MCF 10A (cell line): ENCODE data around the gene ZNF653. TPM values are rescaled to one million over a fixed set of nuclear protein-coding genes. Genes with fewer than 3 reads are reported as not detected.
"Not testable (repeated sequence)": the region's sequence is repeated elsewhere in the genome, so short reads cannot be mapped to it uniquely, and the experiment has no call there.

Experiments used
- BruUV-seq: library from RNA; stranded (reverse); fragments of 400-500 nt; replicated peaks from 2 replicates; lab custom pipeline; 2021; lab: Mats Ljungman, UMichigan
- CTCF ChIA-PET: fragments of 300-600 bp; sonication (Branson Sonifier 250); formaldehyde crosslinking; extraction: SDS; loops from one replicate; lab custom pipeline; 2021; ENCODE audit warnings: antibody characterized with exemption, inconsistent platforms; lab: Yijun Ruan, JAX
- POLR2A ChIA-PET: fragments of 300-600, 350-650 bp; sonication (Branson Sonifier 250); formaldehyde crosslinking; extraction: SDS; loops from one replicate; lab custom pipeline; 2020; ENCODE audit warnings: antibody characterized with exemption, inconsistent platforms; lab: Yijun Ruan, JAX
- DNase-seq: peaks from one replicate; pipeline ENCODE4 v3.0.0-alpha.2; 2018; ENCODE audit not compliant: unreplicated experiment
- H3K27ac Mint-ChIP-seq: one replicate; pipeline ENCODE4 v1.8.0; 2022; ENCODE audit warnings: mild to moderate bottlenecking, low read depth, mixed read lengths; ENCODE audit not compliant: unreplicated experiment
- H3K27me3 Mint-ChIP-seq: one replicate; pipeline ENCODE4 v1.8.0; 2022; ENCODE audit warnings: mixed read lengths; ENCODE audit not compliant: insufficient read depth, unreplicated experiment
- H3K36me3 Mint-ChIP-seq: one replicate; pipeline ENCODE4 v1.8.0; 2022; ENCODE audit warnings: mild to moderate bottlenecking, moderate library complexity, mixed read lengths; ENCODE audit not compliant: insufficient read depth, unreplicated experiment
- H3K4me1 Mint-ChIP-seq: one replicate; pipeline ENCODE4 v1.8.0; 2022; ENCODE audit warnings: mixed read lengths; ENCODE audit not compliant: insufficient read depth, unreplicated experiment
- H3K4me3 Mint-ChIP-seq: one replicate; pipeline ENCODE4 v1.8.0; 2022; ENCODE audit warnings: mild to moderate bottlenecking, moderate library complexity, mixed read lengths; ENCODE audit not compliant: unreplicated experiment
- H3K9me3 Mint-ChIP-seq: one replicate; pipeline ENCODE4 v1.8.0; 2022; ENCODE audit warnings: mixed read lengths; ENCODE audit not compliant: unreplicated experiment
- intact Hi-C: fragments of 100-400 bp; cut with micrococcal nuclease; formaldehyde crosslinking; loops from 2 replicates; pipeline ENCODE4 v1.14.1; 2022
- microRNA-seq: library from miRNA; unstranded; fragments of <30 nt; microRNA quantifications from one replicate; pipeline ENCODE4 v1.2.0, GENCODE V29; 2022
- total RNA-seq: library from RNA; stranded (reverse); gene quantifications from 2 replicates; pipeline ENCODE4 v1.2.3, GENCODE V29; 2022
- TF ChIP-seq, protein P1 (sequence below): fragments of 200-600 bp; IDR thresholded peaks from one replicate; pipeline ENCODE4 v1.8.0; 2022; ENCODE audit warnings: antibody characterized with exemption, mild to moderate bottlenecking; ENCODE audit not compliant: unreplicated experiment

Gene ZNF653
- total RNA-seq, 1 experiment from 2014 or later, result 7.7 TPM

DNA sequence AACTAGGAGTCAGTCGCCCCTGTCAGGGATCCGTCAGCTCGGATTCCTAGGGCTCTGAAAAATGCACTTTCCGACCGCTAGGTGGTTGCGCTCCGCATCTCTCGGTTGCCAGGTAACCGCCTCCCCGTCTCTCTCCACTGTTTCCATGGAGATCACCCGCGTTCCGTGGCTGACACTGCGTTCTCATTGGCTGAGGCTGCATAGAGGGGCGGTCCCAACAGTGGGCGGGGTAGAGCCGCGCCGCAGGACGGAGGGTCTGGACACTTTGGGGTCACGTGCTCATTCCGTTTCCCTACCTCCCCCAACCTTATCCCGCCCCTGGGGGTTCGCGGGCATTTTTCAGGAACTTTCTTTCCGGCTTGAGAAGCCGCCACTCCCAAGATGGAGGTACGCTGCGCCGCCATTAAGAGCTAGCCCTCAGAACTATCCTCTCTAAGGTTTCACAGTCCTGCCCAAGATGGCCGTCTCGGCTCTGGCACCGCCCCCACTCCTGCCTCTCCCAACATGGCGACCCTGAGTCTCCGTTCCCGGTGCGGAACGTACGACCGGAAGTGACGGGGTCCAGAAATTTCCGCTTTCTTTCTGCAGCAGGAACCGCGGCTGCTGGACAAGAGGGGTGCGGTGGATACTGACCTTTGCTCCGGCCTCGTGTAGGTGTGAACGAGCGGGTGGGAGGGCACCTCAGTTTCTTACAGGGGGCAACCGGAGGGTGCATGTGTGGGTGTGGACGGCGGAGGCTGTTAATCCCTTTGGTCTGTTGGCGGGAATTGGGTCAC, 70.4 kb downstream of the ZNF653 start, which contains the start of the genes ODAD3 and PRKCSH:
TSS of gene ODAD3 (minus strand) at position 65 of the 776 bp plus-strand sequence. CDS start 105 bp downstream, outside the sequence.
TSS of gene PRKCSH (plus strand) at position 579 of the 776 bp plus-strand sequence. CDS start 483 bp downstream, outside the sequence.
- Mint-ChIP-seq H3K27ac (peak within 1 kb of the TSS; percentile 96), H3K27me3 (no peaks in the 10 kb centered on the region), H3K9me3 (no peaks in the 10 kb centered on the region), H3K4me3 (peak within 1 kb of the TSS; percentile 100), H3K4me1 (no peaks in the 10 kb centered on the region), H3K36me3 (peaks cover 36% of the 10 kb centered on the region)
- ChIA-PET CTCF (interaction anchor here (0.5 to 1.5 kb wide), 11 partner anchors 9 to 503 kb away, joined by 3 to 8 read pairs (median 3); partner anchors contain the start of gene SWSAP1), POLR2A (interaction anchor here (0.6 to 1.7 kb wide), 20 partner anchors 11 to 1215 kb away, joined by 3 to 12 read pairs (median 3); partner anchors contain the start of genes CCDC159, ECSIT, ELOF1 and LDLR)
- TF ChIP-seq, protein P1, sequence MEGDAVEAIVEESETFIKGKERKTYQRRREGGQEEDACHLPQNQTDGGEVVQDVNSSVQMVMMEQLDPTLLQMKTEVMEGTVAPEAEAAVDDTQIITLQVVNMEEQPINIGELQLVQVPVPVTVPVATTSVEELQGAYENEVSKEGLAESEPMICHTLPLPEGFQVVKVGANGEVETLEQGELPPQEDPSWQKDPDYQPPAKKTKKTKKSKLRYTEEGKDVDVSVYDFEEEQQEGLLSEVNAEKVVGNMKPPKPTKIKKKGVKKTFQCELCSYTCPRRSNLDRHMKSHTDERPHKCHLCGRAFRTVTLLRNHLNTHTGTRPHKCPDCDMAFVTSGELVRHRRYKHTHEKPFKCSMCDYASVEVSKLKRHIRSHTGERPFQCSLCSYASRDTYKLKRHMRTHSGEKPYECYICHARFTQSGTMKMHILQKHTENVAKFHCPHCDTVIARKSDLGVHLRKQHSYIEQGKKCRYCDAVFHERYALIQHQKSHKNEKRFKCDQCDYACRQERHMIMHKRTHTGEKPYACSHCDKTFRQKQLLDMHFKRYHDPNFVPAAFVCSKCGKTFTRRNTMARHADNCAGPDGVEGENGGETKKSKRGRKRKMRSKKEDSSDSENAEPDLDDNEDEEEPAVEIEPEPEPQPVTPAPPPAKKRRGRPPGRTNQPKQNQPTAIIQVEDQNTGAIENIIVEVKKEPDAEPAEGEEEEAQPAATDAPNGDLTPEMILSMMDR, result peak; percentile 87
- intact Hi-C loops, result loop anchor here (2.0 kb wide), 1 partner anchor 54 kb away; no protein-coding TSS in a partner anchor
- peak; percentile 100 for DNase-seq
- no TSS peak for BruUV-seq

DNA sequence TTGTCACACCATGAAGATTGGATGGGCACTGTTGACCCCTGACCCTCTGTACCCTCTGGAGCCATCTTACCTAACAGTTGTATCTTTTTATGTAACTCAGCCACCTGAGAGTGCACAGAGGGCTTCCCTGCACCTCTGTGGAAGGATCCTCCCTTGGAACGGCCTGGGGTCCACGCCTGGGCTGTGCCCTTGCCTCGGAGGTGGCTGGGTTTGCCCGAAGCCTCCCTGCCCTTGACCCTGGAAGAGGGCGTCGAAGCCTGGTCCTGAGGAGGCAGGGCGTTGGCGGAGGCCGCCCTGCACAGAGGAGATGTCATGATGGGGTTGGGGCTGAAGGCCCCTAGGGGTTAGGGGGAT, 71.0 kb downstream of the ZNF653 start:
- ChIA-PET POLR2A (interaction anchor here (0.6 to 1.7 kb wide), 15 partner anchors 11 to 640 kb away, joined by 3 to 12 read pairs (median 3); partner anchors contain the start of genes CCDC159, ELOF1, LDLR and SWSAP1), CTCF (interaction anchor here (0.5 to 1.5 kb wide), 5 partner anchors 8 to 153 kb away, joined by 3 to 8 read pairs (median 4); no protein-coding TSS in a partner anchor)
- peak overlapping the region; percentile 100 for H3K4me3 Mint-ChIP-seq
- TF ChIP-seq, protein P1, result no peak
- no TSS peak for BruUV-seq
- peaks cover 30% of the 10 kb centered on the region for H3K36me3 Mint-ChIP-seq
- no peaks in the 10 kb centered on the region for H3K4me1 Mint-ChIP-seq
- H3K9me3 Mint-ChIP-seq, result no peaks in the 10 kb centered on the region
- H3K27me3 Mint-ChIP-seq, result no peaks in the 10 kb centered on the region
- peak overlapping the region; percentile 96 for H3K27ac Mint-ChIP-seq
- intact Hi-C loops, result loop anchor here (2.0 kb wide), 1 partner anchor 54 kb away; no protein-coding TSS in a partner anchor
- DNase-seq, result no peak

- POLR2A ChIA-PET, H3K27ac Mint-ChIP-seq, DNase-seq, H3K9me3 Mint-ChIP-seq, intact Hi-C loops, H3K27me3 Mint-ChIP-seq, BruUV-seq, H3K4me3 Mint-ChIP-seq, H3K4me1 Mint-ChIP-seq, CTCF ChIA-PET: not testable (repeated sequence)
- peaks cover 23% of the 10 kb centered on the region for H3K36me3 Mint-ChIP-seq
Observed at GRCh38 chr19:11433526-11433925, 72.1 kb downstream of the ZNF653 start.

Small RNA genes within 50 kb of the gene (microRNA-seq; reads per million reads assigned to microRNA genes)
- gene MIR7974, result 0.93 reads per million

Other genes with a start within 250 kb of the ZNF653 start
- gene DOCK6, start 243.3 kb downstream of the ZNF653 start, total RNA-seq, result 49.1 and 61.7 TPM in 2 replicates
- not detected in 2 replicates for gene TSPAN16, start 209.7 kb downstream of the ZNF653 start, total RNA-seq
- gene RAB3D, start 166.2 kb downstream of the ZNF653 start, total RNA-seq, result 42.8 and 46.5 TPM in 2 replicates
- gene TMEM205, start 159.6 kb downstream of the ZNF653 start, total RNA-seq, result 93.1 and 96.6 TPM in 2 replicates
- 17.2 and 18.2 TPM in 2 replicates for gene CCDC159, start 159.3 kb downstream of the ZNF653 start, total RNA-seq
- gene PLPPR2, start 150.4 kb downstream of the ZNF653 start, total RNA-seq, result 19.5 and 24.2 TPM in 2 replicates
- gene SWSAP1, start 131.2 kb downstream of the ZNF653 start, total RNA-seq, result 1.0 and 1.4 TPM in 2 replicates
- 1.7 and 2.7 TPM in 2 replicates for gene EPOR, start 121.5 kb downstream of the ZNF653 start, total RNA-seq
- not detected in 2 replicates for gene RGL3, start 86.5 kb downstream of the ZNF653 start, total RNA-seq
- 0.30 TPM in 1 of 2 replicates, not detected in the other for gene ODAD3, start 70.7 kb downstream of the ZNF653 start, total RNA-seq
- gene PRKCSH, start 70.2 kb downstream of the ZNF653 start, total RNA-seq, result 224 and 257 TPM in 2 replicates
- 0.54 TPM in 1 of 2 replicates, not detected in the other for gene ELAVL3, start 24.8 kb downstream of the ZNF653 start, total RNA-seq
- 19.2 and 26.8 TPM in 2 replicates for gene ECSIT, start 23.3 kb upstream of the ZNF653 start, total RNA-seq
- not detected in 2 replicates for gene CNN1, start 33.0 kb upstream of the ZNF653 start, total RNA-seq
- 72.1 and 78.7 TPM in 2 replicates for gene ELOF1, start 53.4 kb upstream of the ZNF653 start, total RNA-seq
- not detected in 2 replicates for gene ACP5, start 71.8 kb upstream of the ZNF653 start, total RNA-seq
- gene ZNF627, start 91.6 kb upstream of the ZNF653 start, total RNA-seq, result 8.7 and 10.9 TPM in 2 replicates
- 0.54 and 1.9 TPM in 2 replicates for gene ZNF823, start 233.1 kb upstream of the ZNF653 start, total RNA-seq